T-helper 2 cell treated with Interferon-gamma antibody and Interleukin-4, amounts not matched to agents 5 μg/mL and 100 μg/mL, for 36 hours (primary cell): ENCODE data around the gene PPM1L.

Source experiments
- DNase-seq: peaks from one replicate; pipeline ENCODE4 v3.0.0; 2021; ENCODE audit warnings: low spot score
- H3K27ac Mint-ChIP-seq: one replicate; pipeline ENCODE4 v1.8.0; 2021; ENCODE audit warnings: mild to moderate bottlenecking, mixed read lengths
- H3K27me3 Mint-ChIP-seq: one replicate; pipeline ENCODE4 v1.8.0; 2021; ENCODE audit warnings: low read depth, mixed read lengths
- H3K36me3 Mint-ChIP-seq: one replicate; pipeline ENCODE4 v1.8.0; 2021; ENCODE audit warnings: low read depth, mixed read lengths
- H3K4me1 Mint-ChIP-seq: one replicate; pipeline ENCODE4 v1.8.0; 2021; ENCODE audit warnings: low read depth, mixed read lengths
- H3K4me3 Mint-ChIP-seq: one replicate; pipeline ENCODE4 v1.8.0; 2022; ENCODE audit warnings: mild to moderate bottlenecking, moderate library complexity, mixed read lengths
- H3K9me3 Mint-ChIP-seq: one replicate; pipeline ENCODE4 v1.8.0; 2021; ENCODE audit warnings: mixed read lengths

PPM1L gene

DNA sequence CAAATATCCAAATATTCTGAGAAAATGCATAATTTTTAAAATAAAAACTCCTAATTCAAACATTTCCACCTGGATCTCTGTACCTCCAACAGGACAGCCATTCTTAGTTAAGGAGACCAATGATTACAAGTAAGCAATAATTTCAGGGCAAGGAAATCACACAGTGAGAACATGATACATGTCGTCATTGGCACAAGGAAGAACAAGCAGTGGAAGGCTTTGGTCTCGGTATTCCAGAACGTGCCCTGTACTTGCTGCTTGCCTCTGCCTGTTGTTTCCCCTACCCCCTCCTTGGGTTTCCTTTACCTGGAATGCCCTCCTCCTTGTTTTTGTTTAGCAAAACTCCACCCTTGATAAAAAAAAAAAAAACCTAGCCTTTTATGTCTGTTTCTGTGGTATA is 72.8 kb downstream of the PPM1L start:
- DNase-seq, result no peak
- Mint-ChIP-seq H3K27me3 (no peaks in the 10 kb centered on the region), H3K4me1 (no peaks in the 10 kb centered on the region), H3K9me3 (no peaks in the 10 kb centered on the region), H3K27ac (no peak overlapping the region), H3K36me3 (no peaks in the 10 kb centered on the region), H3K4me3 (no peak overlapping the region)

DNA sequence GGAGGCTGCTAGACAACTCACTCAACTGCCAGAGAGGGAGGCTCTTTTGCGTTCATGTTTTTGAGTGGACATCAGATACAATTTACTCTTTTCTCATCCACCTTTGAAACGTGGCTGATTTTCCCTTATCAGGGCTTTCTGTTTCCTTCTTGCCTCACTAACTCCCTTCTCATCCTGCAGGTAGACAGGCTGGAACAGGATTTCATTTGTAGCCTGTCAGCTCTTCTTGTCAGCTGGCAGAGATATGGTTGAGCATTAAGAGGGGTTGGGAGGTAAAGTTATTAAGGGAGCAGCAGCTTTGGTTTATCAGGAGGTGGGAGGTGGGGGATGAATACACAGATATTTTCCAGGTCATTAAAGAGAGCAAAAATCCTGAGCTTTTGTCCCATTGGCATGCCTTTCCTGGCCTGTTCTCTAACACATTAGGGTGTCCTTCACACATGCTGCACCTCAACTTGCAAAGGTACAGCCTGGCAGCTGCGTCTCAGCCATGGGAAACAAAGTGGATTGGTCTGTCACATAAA is 73.5 kb downstream of the PPM1L start:
- H3K4me1 Mint-ChIP-seq, result no peaks in the 10 kb centered on the region
- no peaks in the 10 kb centered on the region for H3K9me3 Mint-ChIP-seq
- H3K36me3 Mint-ChIP-seq, result no peaks in the 10 kb centered on the region
- H3K27me3 Mint-ChIP-seq, result no peaks in the 10 kb centered on the region
- no peak overlapping the region for H3K27ac Mint-ChIP-seq
- no peak overlapping the region for H3K4me3 Mint-ChIP-seq
- DNase-seq, result no peak

DNA sequence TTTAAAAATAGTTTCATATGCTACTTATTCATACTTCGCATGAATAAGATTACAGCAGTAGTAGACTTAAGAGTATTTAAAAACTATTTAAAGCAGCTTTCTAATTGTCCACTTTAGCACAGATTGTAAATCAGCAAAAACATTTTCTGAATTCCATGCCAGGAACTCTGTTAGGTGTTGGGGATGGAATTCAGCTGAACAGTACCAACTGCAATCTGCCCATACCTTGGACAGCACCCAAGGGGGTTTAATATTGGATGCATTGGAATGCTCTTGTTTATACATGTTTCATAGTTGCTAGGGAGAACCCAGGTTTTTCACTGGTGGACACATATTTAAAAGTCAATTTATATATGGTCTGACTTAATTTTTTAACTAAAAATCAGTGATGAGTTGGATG is 74.8 kb downstream of the PPM1L start:
- H3K27ac Mint-ChIP-seq, result no peak overlapping the region
- no peaks in the 10 kb centered on the region for H3K36me3 Mint-ChIP-seq
- H3K27me3 Mint-ChIP-seq, result peaks cover 2% of the 10 kb centered on the region
- no peaks in the 10 kb centered on the region for H3K4me1 Mint-ChIP-seq
- H3K4me3 Mint-ChIP-seq, result no peak overlapping the region
- no peak for DNase-seq
- H3K9me3 Mint-ChIP-seq, result no peaks in the 10 kb centered on the region

DNA sequence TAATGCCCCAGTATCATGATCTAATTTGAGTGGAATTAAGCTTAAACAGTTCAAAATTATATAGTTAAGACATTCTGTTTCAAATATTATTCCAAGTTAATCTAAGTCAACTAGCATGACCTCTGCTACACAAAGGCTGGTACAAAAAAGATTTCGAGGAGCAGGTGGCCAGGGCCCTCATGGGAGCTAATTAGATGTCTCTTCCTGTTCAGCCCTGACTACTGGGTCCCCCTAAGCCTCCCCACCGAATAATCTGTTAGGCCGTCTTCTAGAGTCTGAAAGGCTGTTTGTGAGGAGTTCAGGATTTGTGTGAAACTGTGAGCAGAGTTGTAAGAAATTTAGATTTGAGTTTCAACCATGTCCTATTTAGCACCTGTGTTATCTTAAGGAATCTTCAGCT is 75.4 kb downstream of the PPM1L start:
- no peak overlapping the region for H3K4me3 Mint-ChIP-seq
- DNase-seq, result no peak
- peaks cover 2% of the 10 kb centered on the region for H3K27me3 Mint-ChIP-seq
- no peaks in the 10 kb centered on the region for H3K4me1 Mint-ChIP-seq
- H3K9me3 Mint-ChIP-seq, result no peaks in the 10 kb centered on the region
- no peaks in the 10 kb centered on the region for H3K36me3 Mint-ChIP-seq
- H3K27ac Mint-ChIP-seq, result no peak overlapping the region

DNA sequence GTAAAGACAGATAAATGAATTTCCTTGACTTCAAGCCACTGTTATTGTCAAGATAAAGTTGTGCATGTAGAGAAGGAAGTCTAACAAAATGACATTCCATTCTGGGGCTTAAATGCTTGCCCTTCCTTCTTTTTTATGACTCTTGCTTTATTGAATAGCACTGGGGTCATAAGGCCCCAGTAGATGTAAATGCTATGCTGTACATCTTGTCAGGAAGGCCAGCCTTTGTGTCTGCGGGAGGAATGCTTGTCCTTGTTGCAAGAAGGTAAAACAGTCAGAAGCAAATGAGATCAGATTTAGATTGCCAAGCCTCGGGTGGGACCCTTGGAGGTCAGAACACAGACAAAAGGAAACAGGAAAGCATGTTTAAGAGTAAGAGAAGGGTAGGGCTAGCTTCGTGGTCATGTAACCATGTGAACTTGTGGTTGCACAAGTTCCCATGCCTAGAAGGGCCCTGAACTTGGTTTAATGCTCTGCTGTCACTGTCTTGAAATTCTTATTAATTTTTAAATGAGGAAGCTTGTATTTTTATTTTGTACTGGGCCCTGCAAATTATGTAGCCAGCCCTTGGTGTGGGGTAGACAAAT is 81.5 kb downstream of the PPM1L start:
- Mint-ChIP-seq H3K36me3 (no peaks in the 10 kb centered on the region), H3K27me3 (peaks cover 2% of the 10 kb centered on the region), H3K4me1 (peaks cover 4% of the 10 kb centered on the region), H3K4me3 (no peak overlapping the region), H3K27ac (no peak overlapping the region), H3K9me3 (no peaks in the 10 kb centered on the region)
- DNase-seq, result no peak

DNA sequence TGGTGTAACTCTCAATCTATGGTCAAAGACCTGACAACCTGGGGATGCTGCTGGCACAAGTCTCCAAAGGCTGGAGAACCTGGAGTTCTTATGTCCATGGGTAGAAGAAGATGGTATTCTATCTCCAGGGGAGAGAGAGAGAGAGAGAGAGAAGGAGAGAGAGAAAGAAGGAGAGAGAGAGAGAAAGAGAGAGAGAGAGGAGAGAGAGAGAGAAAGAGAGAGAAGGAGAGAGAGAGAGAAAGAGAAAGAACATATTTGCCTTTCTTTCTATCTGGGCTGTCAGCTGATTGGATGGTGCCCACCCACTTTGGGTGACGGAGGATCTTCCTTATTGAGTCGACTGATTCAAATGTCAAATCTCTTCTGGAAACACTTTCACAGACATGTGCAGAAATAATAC is 84.6 kb downstream of the PPM1L start:
- DNase-seq, result no peak
- Mint-ChIP-seq H3K27ac (no peak overlapping the region), H3K36me3 (no peaks in the 10 kb centered on the region), H3K4me3 (no peak overlapping the region), H3K27me3 (no peaks in the 10 kb centered on the region), H3K4me1 (peaks cover 4% of the 10 kb centered on the region), H3K9me3 (no peaks in the 10 kb centered on the region)

DNA sequence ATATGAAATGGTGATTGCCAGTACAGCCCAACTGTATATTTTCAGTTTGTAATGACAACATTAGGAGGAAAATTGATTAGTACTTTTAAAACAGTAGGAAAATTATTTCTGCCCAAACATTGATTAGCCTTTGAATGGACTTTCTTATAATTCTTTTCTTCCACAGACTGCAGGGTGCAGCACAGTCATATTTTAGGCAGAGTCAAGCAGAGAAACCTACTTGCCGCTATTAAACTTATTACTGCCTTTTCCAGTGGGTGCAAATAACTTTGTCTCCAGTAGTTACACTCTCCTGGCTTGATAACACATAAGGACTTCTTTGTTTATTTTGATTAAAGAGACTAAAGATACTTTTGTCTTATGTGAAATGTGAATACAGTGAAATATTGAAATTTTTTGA is 85.4 kb downstream of the PPM1L start:
- Mint-ChIP-seq H3K27ac (no peak overlapping the region), H3K27me3 (no peaks in the 10 kb centered on the region), H3K4me3 (no peak overlapping the region), H3K36me3 (no peaks in the 10 kb centered on the region), H3K4me1 (peaks cover 4% of the 10 kb centered on the region), H3K9me3 (no peaks in the 10 kb centered on the region)
- DNase-seq, result no peak

DNA sequence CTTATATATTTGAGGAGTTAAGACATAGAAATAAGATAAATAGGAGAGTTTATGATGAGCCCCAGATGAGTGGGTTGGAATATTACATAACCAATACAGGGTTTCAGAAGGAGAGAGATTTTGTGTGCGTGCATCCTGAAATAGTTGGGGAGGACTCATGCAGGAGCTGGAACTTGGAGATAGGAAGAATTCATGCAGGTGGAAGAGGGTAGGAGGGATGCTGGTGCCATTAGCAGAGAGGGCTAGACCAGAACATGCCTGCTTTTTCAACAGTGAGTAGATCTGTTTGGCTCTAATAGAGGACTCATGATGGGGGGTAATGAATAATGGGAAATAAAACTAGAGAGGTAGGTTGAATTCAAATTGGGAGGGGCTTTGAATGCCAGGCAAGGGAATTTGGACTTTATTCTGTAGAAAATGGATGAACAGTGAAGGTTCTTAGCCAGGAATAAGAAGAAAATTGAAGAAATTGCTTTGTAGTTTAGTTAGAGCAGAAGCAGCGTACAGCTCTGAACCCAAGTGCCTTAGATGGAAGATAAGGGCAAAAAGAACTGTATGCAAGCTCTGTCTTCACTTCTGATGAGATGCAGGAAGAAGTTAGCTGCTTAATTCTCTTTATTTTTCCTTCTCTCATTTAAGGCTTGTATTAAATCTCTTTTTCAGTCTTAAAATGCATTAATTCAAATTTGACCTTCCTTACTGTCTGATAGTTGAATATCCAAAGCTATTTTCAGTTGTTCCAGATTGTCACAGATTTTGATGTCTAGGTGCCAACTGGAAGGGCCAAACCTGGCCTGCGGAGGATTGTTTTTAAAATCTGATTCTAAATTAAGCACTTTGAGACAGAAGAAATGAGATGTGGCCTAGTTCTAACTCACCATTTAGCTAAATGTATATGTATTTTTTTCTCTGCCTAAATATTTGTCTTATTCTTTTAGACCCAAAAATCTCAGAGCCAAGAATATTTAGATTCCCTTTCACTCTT is 86.3 kb downstream of the PPM1L start:
- DNase-seq, result no peak
- no peak overlapping the region for H3K27ac Mint-ChIP-seq
- no peak overlapping the region for H3K4me3 Mint-ChIP-seq
- no peaks in the 10 kb centered on the region for H3K36me3 Mint-ChIP-seq
- H3K9me3 Mint-ChIP-seq, result no peaks in the 10 kb centered on the region
- H3K4me1 Mint-ChIP-seq, result peaks cover 4% of the 10 kb centered on the region
- H3K27me3 Mint-ChIP-seq, result peaks cover 3% of the 10 kb centered on the region

DNA sequence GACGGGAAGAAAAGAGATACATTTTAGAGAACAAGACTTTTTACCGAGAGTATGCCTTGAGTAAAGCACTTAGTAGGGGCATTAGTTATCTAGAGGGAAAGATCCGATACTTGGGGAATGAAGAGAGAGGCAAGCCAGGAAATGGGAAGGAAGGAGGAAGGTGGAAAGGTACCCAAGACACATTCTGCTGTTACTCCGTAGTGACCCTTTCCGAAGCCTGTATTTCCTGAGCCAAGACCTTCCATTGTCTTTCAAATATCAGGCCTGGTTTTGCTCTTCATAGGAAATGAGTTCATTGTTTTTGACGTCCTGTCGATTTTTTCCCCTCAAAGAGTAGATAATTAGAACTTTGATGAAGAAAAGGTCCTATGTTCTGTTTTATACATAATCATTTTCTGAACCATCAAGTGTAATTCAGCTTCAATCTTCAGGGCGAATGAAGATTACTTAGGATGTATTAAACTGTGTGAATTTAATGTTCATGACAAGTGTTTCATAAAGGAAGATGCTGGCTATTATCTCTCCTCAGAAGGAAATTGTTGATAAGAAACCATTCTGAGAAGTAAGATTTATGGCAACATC is 95.7 kb downstream of the PPM1L start:
- no peak for DNase-seq
- Mint-ChIP-seq H3K27ac (no peak overlapping the region), H3K9me3 (no peaks in the 10 kb centered on the region), H3K4me1 (no peaks in the 10 kb centered on the region), H3K4me3 (no peak overlapping the region), H3K36me3 (no peaks in the 10 kb centered on the region), H3K27me3 (peaks cover 7% of the 10 kb centered on the region)

DNA sequence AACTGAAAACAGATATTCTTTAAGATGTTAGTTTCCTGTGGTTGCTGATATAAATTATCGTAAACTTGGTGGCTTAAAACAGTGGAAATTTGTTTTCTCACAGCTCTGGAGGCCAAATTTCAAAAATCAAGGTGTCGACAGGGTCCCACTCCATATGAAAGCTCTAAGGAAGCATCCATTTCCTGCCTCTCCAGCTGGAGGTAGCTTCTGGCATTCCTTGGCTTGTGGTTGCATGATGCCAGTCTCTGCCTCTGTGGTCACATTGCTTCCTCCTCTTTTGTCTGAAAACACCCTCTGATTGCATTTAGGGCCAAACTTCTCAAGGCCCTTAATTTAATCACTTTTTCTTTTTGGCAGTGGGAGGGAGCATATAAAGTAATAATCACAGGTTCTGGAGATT is 96.8 kb downstream of the PPM1L start:
- Mint-ChIP-seq H3K36me3 (no peaks in the 10 kb centered on the region), H3K27me3 (no peaks in the 10 kb centered on the region), H3K4me3 (no peak overlapping the region), H3K27ac (no peak overlapping the region), H3K9me3 (no peaks in the 10 kb centered on the region), H3K4me1 (no peaks in the 10 kb centered on the region)
- DNase-seq, result no peak

DNA sequence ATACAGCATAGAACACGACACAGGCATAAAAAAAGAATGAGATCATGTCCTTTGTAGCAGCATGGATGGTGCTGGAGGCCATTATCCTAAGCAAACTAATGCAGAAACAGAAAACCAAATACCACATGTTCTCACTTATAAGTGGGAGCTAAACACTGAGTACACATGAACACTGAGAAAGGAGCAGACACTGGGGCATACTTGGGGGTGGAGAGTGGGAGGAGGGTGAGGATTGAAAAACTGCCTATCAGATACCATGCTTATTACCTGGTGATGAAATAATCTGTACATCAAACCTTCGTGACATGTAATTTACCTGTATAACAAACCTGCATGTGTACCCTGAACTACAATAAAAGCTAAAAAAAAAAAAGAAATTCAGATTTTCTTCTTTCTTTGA is 100.4 kb downstream of the PPM1L start:
- Mint-ChIP-seq H3K27me3 (no peaks in the 10 kb centered on the region), H3K4me3 (no peak overlapping the region), H3K27ac (no peak overlapping the region), H3K36me3 (no peaks in the 10 kb centered on the region), H3K4me1 (no peaks in the 10 kb centered on the region), H3K9me3 (no peaks in the 10 kb centered on the region)
- no peak for DNase-seq

DNA sequence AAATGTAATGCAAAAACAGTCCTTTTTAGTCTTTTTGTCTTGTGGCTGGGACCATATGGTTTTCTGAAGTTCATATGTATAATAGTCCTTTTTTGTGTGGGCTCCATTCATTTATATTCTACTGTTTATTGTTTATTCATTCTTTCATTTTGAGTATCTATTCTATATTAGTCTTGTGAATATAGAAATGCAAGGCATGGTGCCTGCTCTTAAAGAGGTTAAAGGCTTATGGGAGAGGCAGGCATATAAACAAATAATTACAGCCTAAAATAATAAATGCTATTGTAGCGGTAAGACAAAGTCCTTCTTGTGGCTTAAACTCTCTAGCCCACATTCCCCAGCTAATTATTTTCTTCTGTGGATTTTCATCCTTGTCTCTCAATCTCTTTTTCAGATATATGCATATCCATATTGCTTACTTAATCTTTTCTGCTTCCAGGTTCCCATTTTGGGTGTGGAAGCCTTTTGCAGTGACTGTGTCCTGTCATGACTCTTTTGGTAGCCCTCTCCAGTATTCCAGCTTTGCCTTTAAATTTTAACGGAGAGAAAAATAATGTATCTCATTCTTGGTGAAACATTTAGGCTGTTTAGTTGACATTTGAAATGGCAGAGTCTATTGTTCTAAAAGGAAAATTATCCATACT is 101.6 kb downstream of the PPM1L start:
- H3K4me1 Mint-ChIP-seq, result no peaks in the 10 kb centered on the region
- no peaks in the 10 kb centered on the region for H3K27me3 Mint-ChIP-seq
- H3K27ac Mint-ChIP-seq, result no peak overlapping the region
- no peak for DNase-seq
- no peaks in the 10 kb centered on the region for H3K9me3 Mint-ChIP-seq
- H3K36me3 Mint-ChIP-seq, result no peaks in the 10 kb centered on the region
- no peak overlapping the region for H3K4me3 Mint-ChIP-seq

DNA sequence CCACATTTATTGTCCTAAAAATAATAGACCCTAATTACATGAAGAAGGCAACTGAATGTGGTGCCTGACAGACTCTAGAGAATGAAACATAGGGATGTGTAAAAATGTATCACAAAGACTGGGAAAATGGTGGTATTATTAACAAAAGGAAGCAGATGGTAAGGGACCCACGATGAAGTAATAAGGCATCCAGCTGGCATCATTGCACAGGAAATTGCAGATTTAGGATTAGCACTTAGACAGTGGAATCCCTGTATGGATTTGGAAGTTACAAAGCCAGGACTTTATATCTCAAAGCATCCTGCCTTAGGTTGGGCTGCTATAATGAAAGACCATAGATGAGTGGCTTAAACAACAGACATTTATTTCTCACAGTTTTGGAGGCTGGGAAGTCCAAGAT is 104.3 kb downstream of the PPM1L start:
- no peaks in the 10 kb centered on the region for H3K9me3 Mint-ChIP-seq
- H3K4me3 Mint-ChIP-seq, result no peak overlapping the region
- DNase-seq, result no peak
- no peaks in the 10 kb centered on the region for H3K27me3 Mint-ChIP-seq
- H3K36me3 Mint-ChIP-seq, result no peaks in the 10 kb centered on the region
- no peak overlapping the region for H3K27ac Mint-ChIP-seq
- H3K4me1 Mint-ChIP-seq, result no peaks in the 10 kb centered on the region

DNA sequence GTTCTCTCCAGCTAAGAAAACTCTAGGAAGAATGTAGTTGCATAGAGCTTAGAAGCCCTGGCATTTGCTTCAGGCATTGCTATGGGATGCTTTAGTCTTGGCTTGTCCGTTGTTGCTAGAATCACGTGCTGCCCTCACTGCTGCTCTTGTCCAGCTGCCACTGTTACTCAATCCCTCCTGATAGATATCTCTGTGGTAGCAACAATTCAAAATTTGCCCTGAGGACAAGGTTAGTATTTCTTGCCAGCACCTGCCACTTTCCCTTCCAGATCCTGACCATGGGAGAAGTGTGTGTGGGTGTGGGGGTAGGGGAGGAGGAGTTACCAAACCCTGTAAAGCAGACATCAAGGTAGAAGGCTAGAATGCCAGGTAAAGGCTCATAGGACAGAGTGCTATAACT is 113.8 kb downstream of the PPM1L start:
- no peak for DNase-seq

More for the DNA sequence above, 113.8 kb downstream of the PPM1L start:
- Mint-ChIP-seq H3K27ac (no peak overlapping the region), H3K9me3 (no peaks in the 10 kb centered on the region), H3K27me3 (peaks cover 8% of the 10 kb centered on the region), H3K4me1 (no peaks in the 10 kb centered on the region), H3K36me3 (no peaks in the 10 kb centered on the region), H3K4me3 (no peak overlapping the region)
